Mammary microvascular endothelial cell (primary cell): ENCODE measurements around the gene TMEM242. TPM values are rescaled to one million over a fixed set of nuclear protein-coding genes. Genes with fewer than 3 reads are reported as not detected.

Source experiments
- total RNA-seq: library from RNA; depleted of rRNA; stranded (reverse); fragments of >200 nt; gene quantifications from 2 replicates; pipeline ENCODE4 v1.2.3, GENCODE V29; 2015

Gene TMEM242
- 4.5 and 5.1 TPM in 2 replicates for total RNA-seq

GRCh38 chr6:157323255-157323965 lies at the start of gene TMEM242:
TSS of gene TMEM242 (minus strand) at chr6:157323519. CDS start at chr6:157323499, 20 bp downstream.

Other genes with a start within 250 kb of the TMEM242 start
- 15.5 and 21.0 TPM in 2 replicates for gene ZDHHC14, start 57.7 kb upstream of the TMEM242 start, total RNA-seq